GM23338 (cell line): ENCODE data around the gene CCR8. TPM values are rescaled to one million over a fixed set of nuclear protein-coding genes. Genes with fewer than 3 reads are reported as not detected.

Source experiments
- ATAC-seq: fragments of 200-7000 bp; cut with Tn5 transposase; 3 replicates; pipeline ENCODE4 v1.9.1; 2020
- DNase-seq: peaks from one replicate; pipeline ENCODE4 v3.0.0-alpha.2; 2015; ENCODE audit warnings: low spot score
- H2AFZ ChIP-seq: fragments of 200-600 bp; sonication (generic); 2 replicates; pipeline ENCODE4 v1.8.0; 2016; ENCODE audit warnings: antibody characterized with exemption, mild to moderate bottlenecking, moderate library complexity
- H3F3A ChIP-seq: fragments of 200-600 bp; sonication (generic); replicated peaks from 2 replicates; pipeline ENCODE4 v1.8.0; 2017; ENCODE audit warnings: antibody characterized with exemption, mixed run types, low read depth
- H3K27ac ChIP-seq: fragments of 200-600 bp; sonication (generic); 2 replicates; pipeline ENCODE4 v1.6.1; 2016; ENCODE audit warnings: low read depth
- H3K27me3 ChIP-seq: fragments of 200-600 bp; sonication (generic); 2 replicates; pipeline ENCODE4 v1.8.0; 2016; ENCODE audit warnings: mild to moderate bottlenecking, mixed run types, moderate library complexity; ENCODE audit not compliant: insufficient read depth
- H3K36me3 ChIP-seq: fragments of 200-600 bp; sonication (generic); 2 replicates; pipeline ENCODE4 v1.8.0; 2016; ENCODE audit warnings: mild to moderate bottlenecking; ENCODE audit not compliant: insufficient read depth
- H3K4me1 ChIP-seq: fragments of 200-600 bp; sonication (generic); 2 replicates; pipeline ENCODE4 v1.8.0; 2016; ENCODE audit warnings: mild to moderate bottlenecking, moderate library complexity; ENCODE audit not compliant: insufficient read depth
- H3K4me2 ChIP-seq: fragments of 200-600 bp; sonication (generic); 2 replicates; pipeline ENCODE4 v1.7.1; 2017; ENCODE audit warnings: mixed run types
- H3K4me3 ChIP-seq: fragments of 200-600 bp; sonication (generic); 2 replicates; pipeline ENCODE4 v1.6.1; 2016; ENCODE audit warnings: mixed run types
- H3K79me2 ChIP-seq: fragments of 200-600 bp; sonication (generic); replicated peaks from 2 replicates; pipeline ENCODE4 v1.8.0; 2017; ENCODE audit warnings: mild to moderate bottlenecking; ENCODE audit not compliant: insufficient read depth
- H3K9me2 ChIP-seq: fragments of 200-600 bp; sonication (generic); 2 replicates; pipeline ENCODE4 v1.8.0; 2017; ENCODE audit not compliant: insufficient read depth
- H4K20me1 ChIP-seq: fragments of 200-600 bp; sonication (generic); replicated peaks from 2 replicates; pipeline ENCODE4 v1.8.0; 2017; ENCODE audit warnings: mild to moderate bottlenecking; ENCODE audit not compliant: insufficient read depth
- H3K27ac Mint-ChIP-seq: 2 replicates; pipeline ENCODE4 v1.8.0; 2020; ENCODE audit warnings: inconsistent platforms, mild to moderate bottlenecking, moderate library complexity, mixed read lengths
- H3K27me3 Mint-ChIP-seq: 3 replicates; pipeline ENCODE4 v1.8.0; 2022; ENCODE audit warnings: low read depth, mild to moderate bottlenecking, moderate library complexity, mixed read lengths, inconsistent platforms; ENCODE audit not compliant: insufficient read depth, poor library complexity
- H3K36me3 Mint-ChIP-seq: 3 replicates; pipeline ENCODE4 v1.8.0; 2021; ENCODE audit warnings: low read depth, mild to moderate bottlenecking, inconsistent platforms, moderate library complexity, mixed read lengths
- H3K4me1 Mint-ChIP-seq: 3 replicates; pipeline ENCODE4 v1.8.0; 2020; ENCODE audit warnings: mild to moderate bottlenecking, inconsistent platforms, mixed read lengths
- H3K4me3 Mint-ChIP-seq: 3 replicates; pipeline ENCODE4 v1.8.0; 2021; ENCODE audit warnings: moderate library complexity, mild to moderate bottlenecking, inconsistent platforms, mixed read lengths
- H3K9me3 Mint-ChIP-seq: 3 replicates; pipeline ENCODE4 v1.8.0; 2020; ENCODE audit warnings: moderate library complexity, mild to moderate bottlenecking, inconsistent platforms, mixed read lengths
- CREB1 ChIP-seq: fragments of 250-450 bp; sonication (Bioruptor Pico); IDR thresholded peaks from 2 replicates; pipeline ENCODE4 v1.5.0; 2020; ENCODE audit warnings: low read depth, mild to moderate bottlenecking, moderate library complexity
- CTCF ChIP-seq, 2 experiments: fragments of 200-600 bp in 1 of 2; sonication (generic) in 1 of 2; conservative IDR thresholded peaks; 2 replicates each; pipeline versions ENCODE4 v1.5.1 to v1.6.1; 2016 to 2017; ENCODE audit warnings: antibody characterized with exemption in 2 of 2, low read depth in 2 of 2, mild to moderate bottlenecking in 2 of 2, moderate library complexity in 1 of 2
- ETS1 ChIP-seq: IDR thresholded peaks from 2 replicates; pipeline ENCODE4 v1.6.1; 2016; ENCODE audit warnings: antibody characterized with exemption
- EZH2 ChIP-seq: fragments of 200-600 bp; sonication (generic); IDR thresholded peaks from one replicate; pipeline ENCODE4 v1.8.0; 2017; ENCODE audit warnings: antibody characterized with exemption, mild to moderate bottlenecking, low read depth; ENCODE audit not compliant: unreplicated experiment
- EZH2phosphoT487 ChIP-seq: fragments of 200-600 bp; sonication (generic); IDR thresholded peaks from one replicate; pipeline ENCODE4 v1.8.1; 2018; ENCODE audit warnings: antibody characterized with exemption; ENCODE audit not compliant: unreplicated experiment
- JUNB ChIP-seq: IDR thresholded peaks from one replicate; pipeline ENCODE4 v1.6.1; 2016; ENCODE audit warnings: antibody characterized with exemption; ENCODE audit not compliant: unreplicated experiment
- NANOG ChIP-seq: IDR thresholded peaks from 2 replicates; pipeline ENCODE4 v1.6.1; 2016; ENCODE audit warnings: antibody characterized with exemption, borderline replicate concordance
- POLR2AphosphoS5 ChIP-seq: IDR thresholded peaks from 2 replicates; pipeline ENCODE4 v1.6.1; 2016; ENCODE audit warnings: antibody characterized with exemption, low read depth
- REST ChIP-seq: IDR thresholded peaks from one replicate; pipeline ENCODE4 v1.6.1; 2018; ENCODE audit warnings: antibody characterized with exemption; ENCODE audit not compliant: unreplicated experiment
- STAT1 ChIP-seq: IDR thresholded peaks from one replicate; pipeline ENCODE4 v1.6.1; 2016; ENCODE audit warnings: antibody characterized with exemption; ENCODE audit not compliant: unreplicated experiment
- ZNF114 ChIP-seq: fragments of 250-450 bp; sonication (Bioruptor Pico); IDR thresholded peaks from 2 replicates; pipeline ENCODE4 v1.5.0; 2020; ENCODE audit warnings: mild to moderate bottlenecking, moderate library complexity
- ZNF331 ChIP-seq: fragments of 250-450 bp; sonication (Bioruptor Pico); IDR thresholded peaks from 2 replicates; pipeline ENCODE4 v1.5.0; 2020; ENCODE audit warnings: low read depth, mild to moderate bottlenecking, moderate library complexity
- ZNF462 ChIP-seq: fragments of 250-450 bp; sonication (Bioruptor Pico); IDR thresholded peaks from 2 replicates; pipeline ENCODE4 v1.5.0; 2020; ENCODE audit warnings: mild to moderate bottlenecking, moderate library complexity
- polyA plus RNA-seq: library from polyadenylated mRNA; unstranded; fragments of >200 nt; fragmentation: Nextera tagmentation; extraction: Ambion mirVana; gene quantifications from 2 replicates; pipeline ENCODE4 v1.2.1, GENCODE V29; 2016
- total RNA-seq: library from RNA; depleted of rRNA; stranded (reverse); fragments of >200 nt; shearing (Covaris generic); gene quantifications from 2 replicates; pipeline ENCODE4 v1.2.3, GENCODE V29; 2014

The CCR8 gene
- total and polyA plus RNA-seq, 2 experiments from 2014 or later, result 0.55 TPM; not detected in 1

- no peaks in the 10 kb centered on the region for H3K79me2 ChIP-seq
- H3K27ac ChIP-seq, result no peak overlapping the region
- Mint-ChIP-seq H3K4me1 (peaks cover 18% of the 10 kb centered on the region; the same call in 2 of the 3 replicates), H3K27me3 (peaks cover 2% of the 10 kb centered on the region), H3K9me3 (peaks cover 9% of the 10 kb centered on the region; the same call in 1 of the 3 replicates), H3K27ac (no peak overlapping the region), H3K4me3 (no peak overlapping the region), H3K36me3 (no peaks in the 10 kb centered on the region)
- H3K9me2 ChIP-seq, result peaks cover 13% of the 10 kb centered on the region
- no peak overlapping the region for H2AFZ ChIP-seq
- no peak for ATAC-seq
- DNase-seq, result no peak
- H3K27me3 ChIP-seq, result no peaks in the 10 kb centered on the region
- no peaks in the 10 kb centered on the region for H4K20me1 ChIP-seq
- no peak for TF ChIP-seq ZNF114 (CRISPR knock-in tag)
- no peak for TF ChIP-seq NANOG
- no peak for TF ChIP-seq CREB1 (CRISPR knock-in tag)
- no peak for TF ChIP-seq ZNF462 (CRISPR knock-in tag)
- TF ChIP-seq EZH2, result no peak
- no peak for TF ChIP-seq CTCF (conservative IDR thresholded peaks at IDR 0.05; ENCODE audit: low read depth in 2 of 2)
- TF ChIP-seq ETS1, result no peak
- no peak for TF ChIP-seq REST
- no peak for TF ChIP-seq POLR2AphosphoS5
- no peak for TF ChIP-seq EZH2phosphoT487
- TF ChIP-seq ZNF331 (CRISPR knock-in tag), result no peak
- TF ChIP-seq STAT1, result no peak
- TF ChIP-seq JUNB, result no peak
- no peak overlapping the region for H3K4me2 ChIP-seq
- H3K4me1 ChIP-seq, result peaks cover 8% of the 10 kb centered on the region
- no peaks in the 10 kb centered on the region for H3K36me3 ChIP-seq
- no peak overlapping the region for H3K4me3 ChIP-seq
- H3F3A ChIP-seq, result no peaks in the 10 kb centered on the region
Observed at GRCh38 chr3:39333607-39334006, 4.1 kb downstream of the CCR8 start.
